ENCODE results near the gene RIMKLB.
"Not testable (repeated sequence)": the region's sequence is repeated elsewhere in the genome, so short reads cannot be mapped to it uniquely, and the experiment has no call there.

- not testable (repeated sequence) for TF ChIP-seq CTCF (conservative IDR thresholded peaks at IDR 0.05 in 1 of 2, IDR thresholded peaks at IDR 0.05 in 1 of 2; ENCODE audit: extremely low read depth in 1 of 2, insufficient read depth in 1 of 2, low read depth in 1 of 2, low read length in 2 of 2); EZH2 (IDR thresholded peaks at IDR 0.05; ENCODE audit: borderline replicate concordance, low read length)
Measured at GRCh38 chr12:8801213-8801612, 103.4 kb downstream of the RIMKLB start.

All from mammary epithelial cell (primary cell).